Measurements from ENCODE around the gene RNF220. TPM values are rescaled to one million over a fixed set of nuclear protein-coding genes. Genes with fewer than 3 reads are reported as not detected.

Gene RNF220
- total RNA-seq, 2 donors from 2014 or later = 53.3 to 62.0 TPM

DNA sequence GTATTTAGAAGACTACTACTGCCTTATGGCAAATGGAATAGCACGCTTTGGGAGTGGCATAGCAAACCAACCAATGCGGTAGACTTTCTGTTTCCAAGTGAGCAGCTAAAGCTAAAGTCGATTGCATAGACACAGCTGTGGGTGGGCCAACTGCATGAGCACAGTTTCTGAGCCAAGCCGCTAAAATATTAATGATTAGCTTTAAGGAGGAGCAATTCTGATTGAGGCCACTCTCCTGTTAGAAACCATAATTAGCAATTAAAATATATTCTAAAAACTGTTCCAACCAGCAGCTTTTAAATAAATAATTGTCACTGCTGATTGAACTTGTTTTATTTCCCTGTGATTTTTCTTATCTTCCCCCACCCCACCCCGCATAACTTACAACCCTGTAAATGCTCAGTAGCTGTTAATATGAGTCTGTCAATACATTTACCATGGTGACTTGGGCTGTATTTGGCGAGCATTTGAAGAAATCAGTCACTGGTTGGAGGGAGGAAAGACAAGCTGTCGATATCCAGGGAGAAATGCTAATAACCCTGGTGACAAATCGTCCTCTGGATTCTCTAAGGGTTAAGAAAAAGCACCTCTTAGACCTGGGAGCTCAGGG, 32.2 kb downstream of the RNF220 start:
- Histone ChIP-seq H3K36me3 (no peaks in the 10 kb centered on the region), H3K4me1 (no peaks in the 10 kb centered on the region), H3K9me3 (no peaks in the 10 kb centered on the region), H3K27ac (no peak overlapping the region), H3K9ac (ENCODE audit: low read depth in 2 of 2, low read length in 2 of 2) (no peak overlapping the region), H3K4me3 (no peak overlapping the region), H3K27me3 (no peaks in the 10 kb centered on the region)
- DNase-seq = no peak
- TF ChIP-seq, protein P1, sequence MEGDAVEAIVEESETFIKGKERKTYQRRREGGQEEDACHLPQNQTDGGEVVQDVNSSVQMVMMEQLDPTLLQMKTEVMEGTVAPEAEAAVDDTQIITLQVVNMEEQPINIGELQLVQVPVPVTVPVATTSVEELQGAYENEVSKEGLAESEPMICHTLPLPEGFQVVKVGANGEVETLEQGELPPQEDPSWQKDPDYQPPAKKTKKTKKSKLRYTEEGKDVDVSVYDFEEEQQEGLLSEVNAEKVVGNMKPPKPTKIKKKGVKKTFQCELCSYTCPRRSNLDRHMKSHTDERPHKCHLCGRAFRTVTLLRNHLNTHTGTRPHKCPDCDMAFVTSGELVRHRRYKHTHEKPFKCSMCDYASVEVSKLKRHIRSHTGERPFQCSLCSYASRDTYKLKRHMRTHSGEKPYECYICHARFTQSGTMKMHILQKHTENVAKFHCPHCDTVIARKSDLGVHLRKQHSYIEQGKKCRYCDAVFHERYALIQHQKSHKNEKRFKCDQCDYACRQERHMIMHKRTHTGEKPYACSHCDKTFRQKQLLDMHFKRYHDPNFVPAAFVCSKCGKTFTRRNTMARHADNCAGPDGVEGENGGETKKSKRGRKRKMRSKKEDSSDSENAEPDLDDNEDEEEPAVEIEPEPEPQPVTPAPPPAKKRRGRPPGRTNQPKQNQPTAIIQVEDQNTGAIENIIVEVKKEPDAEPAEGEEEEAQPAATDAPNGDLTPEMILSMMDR (IDR thresholded peaks at IDR 0.05) = no peak
- intact Hi-C loops (cut with DNase I) = no loop called here

DNA sequence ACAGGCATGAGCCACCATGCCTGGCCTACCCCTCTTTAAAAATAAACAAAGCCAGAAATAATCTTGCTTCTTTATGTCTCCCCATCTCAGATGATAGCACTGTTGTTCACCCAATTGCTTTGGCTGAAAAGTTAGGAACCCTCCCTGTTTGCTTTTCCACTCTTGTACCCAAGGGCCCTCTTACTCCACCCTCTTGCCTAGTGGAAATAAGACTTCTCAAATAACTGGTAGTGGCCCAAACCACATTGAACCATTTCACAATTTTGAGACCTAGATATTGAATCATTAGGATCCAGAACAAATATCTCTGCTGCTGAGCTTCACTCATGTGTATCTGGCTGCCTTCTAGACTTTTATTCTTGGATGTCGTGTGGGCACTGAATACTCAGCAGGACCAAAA, 37.7 kb downstream of the RNF220 start:
- Histone ChIP-seq H3K9ac (ENCODE audit: low read depth in 2 of 2, low read length in 2 of 2) (no peak overlapping the region), H3K4me1 (no peaks in the 10 kb centered on the region), H3K27me3 (no peaks in the 10 kb centered on the region), H3K36me3 (no peaks in the 10 kb centered on the region), H3K27ac (no peak overlapping the region), H3K4me3 (no peak overlapping the region), H3K9me3 (no peaks in the 10 kb centered on the region)
- DNase-seq = no peak
- intact Hi-C loops (cut with DNase I) = no loop called here
- TF ChIP-seq, protein P1 (IDR thresholded peaks at IDR 0.05) = no peak

- Histone ChIP-seq H3K4me1 (no peaks in the 10 kb centered on the region), H3K27ac (no peak overlapping the region), H3K9me3 (no peaks in the 10 kb centered on the region), H3K9ac (ENCODE audit: low read depth in 2 of 2, low read length in 2 of 2) (no peak overlapping the region), H3K4me3 (no peak overlapping the region), H3K36me3 (no peaks in the 10 kb centered on the region), H3K27me3 (no peaks in the 10 kb centered on the region)
- TF ChIP-seq, protein P1 (IDR thresholded peaks at IDR 0.05) = no peak
- intact Hi-C loops (cut with DNase I) = no loop called here
- no peak for DNase-seq
Measured at GRCh38 chr1:44447051-44447810, 42.2 kb downstream of the RNF220 start.

- H3K4me3 ChIP-seq = no peak overlapping the region
- no peaks in the 10 kb centered on the region for H3K27me3 ChIP-seq
- no peaks in the 10 kb centered on the region for H3K4me1 ChIP-seq
- H3K9me3 ChIP-seq = no peaks in the 10 kb centered on the region
- H3K36me3 ChIP-seq = no peaks in the 10 kb centered on the region
- TF ChIP-seq, protein P1 (IDR thresholded peaks at IDR 0.05) = no peak
- no peak overlapping the region for H3K27ac ChIP-seq
- no peak for DNase-seq
- intact Hi-C loops (cut with DNase I) = no loop called here
- H3K9ac ChIP-seq (ENCODE audit: low read depth in 2 of 2, low read length in 2 of 2) = no peak overlapping the region
Measured at GRCh38 chr1:44453798-44454349, 48.8 kb downstream of the RNF220 start.

DNA sequence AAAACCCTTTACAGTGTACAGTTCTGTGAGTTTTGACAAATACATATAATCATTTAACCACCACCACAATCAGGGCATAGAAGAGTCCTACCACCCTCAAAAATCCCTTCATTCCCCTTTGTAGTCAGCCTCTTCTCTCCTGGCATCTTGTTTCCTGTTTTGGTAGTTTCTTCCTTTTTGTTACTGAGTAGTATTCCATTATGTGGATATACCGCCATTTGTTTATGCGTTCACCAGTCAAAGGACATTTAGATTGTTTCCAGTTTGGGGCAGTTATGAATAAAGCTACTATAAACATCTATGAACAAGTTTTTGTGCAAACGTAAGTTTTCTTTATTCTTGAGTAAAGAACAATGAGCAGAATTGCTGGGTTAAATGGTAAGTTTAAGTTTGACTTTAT, 49.6 kb downstream of the RNF220 start:
- no peak for DNase-seq
- H3K4me1 ChIP-seq = no peaks in the 10 kb centered on the region
- no peaks in the 10 kb centered on the region for H3K9me3 ChIP-seq
- H3K27me3 ChIP-seq = no peaks in the 10 kb centered on the region
- H3K9ac ChIP-seq (ENCODE audit: low read depth in 2 of 2, low read length in 2 of 2) = no peak overlapping the region
- intact Hi-C loops (cut with DNase I) = no loop called here
- TF ChIP-seq, protein P1 (IDR thresholded peaks at IDR 0.05) = no peak
- H3K36me3 ChIP-seq = no peaks in the 10 kb centered on the region
- no peak overlapping the region for H3K27ac ChIP-seq
- no peak overlapping the region for H3K4me3 ChIP-seq

Measured in colonic mucosa (tissue), 4 donors.